ENCODE measurements around the gene KLHDC10. TPM values are rescaled to one million over a fixed set of nuclear protein-coding genes. Genes with fewer than 3 reads are reported as not detected.
"Not testable (repeated sequence)": the region's sequence is repeated elsewhere in the genome, so short reads cannot be mapped to it uniquely, and the experiment has no call there.

KLHDC10 gene
- total RNA-seq, 1 donor from 2014 or later = 43.6 TPM

- TF ChIP-seq CTCF (conservative IDR thresholded peaks at IDR 0.05) = no peak
- peaks cover 30% of the 10 kb centered on the region for H3K36me3 Mint-ChIP-seq
- no peak overlapping the region for H3K4me3 Mint-ChIP-seq
Observed at GRCh38 chr7:130032698-130033097, 37.6 kb upstream of the KLHDC10 start.

DNA sequence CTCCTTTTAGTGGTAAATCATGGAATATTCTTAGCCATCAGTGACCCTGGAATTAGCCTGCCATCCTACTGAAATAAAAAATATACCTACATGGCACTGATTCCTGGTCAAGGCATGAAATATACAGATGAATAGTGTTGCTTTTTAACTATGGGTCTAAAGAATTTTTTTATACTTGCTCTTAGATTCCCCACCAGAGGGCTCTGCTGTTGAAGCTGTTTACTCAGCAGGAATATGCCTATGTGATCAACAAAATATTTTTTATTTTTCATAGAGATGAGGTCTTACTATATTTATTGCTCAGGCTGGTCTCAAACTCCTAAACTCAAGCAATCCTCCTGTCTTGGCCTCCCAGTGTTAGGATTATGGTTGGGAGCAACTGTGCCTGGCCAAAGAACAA, 32.6 kb upstream of the KLHDC10 start:
- no peaks in the 10 kb centered on the region for H3K9me3 Mint-ChIP-seq
- TF ChIP-seq CTCF (conservative IDR thresholded peaks at IDR 0.05) = peak; percentile 58
- H3K36me3 Mint-ChIP-seq = peaks cover 14% of the 10 kb centered on the region
- H3K27me3 Mint-ChIP-seq = no peaks in the 10 kb centered on the region
- no peak overlapping the region for H3K27ac Mint-ChIP-seq
- no peak for DNase-seq (ENCODE audit: extremely low spot score, unreplicated experiment)
- no peaks in the 10 kb centered on the region for H3K4me1 Mint-ChIP-seq (ENCODE audit: unreplicated experiment)
- no peak overlapping the region for H3K4me3 Mint-ChIP-seq

More at GRCh38 chr7:130032698-130033097, 37.6 kb upstream of the KLHDC10 start:
- H3K27me3 Mint-ChIP-seq = no peaks in the 10 kb centered on the region
- no peaks in the 10 kb centered on the region for H3K9me3 Mint-ChIP-seq
- no peak overlapping the region for H3K27ac Mint-ChIP-seq
- no peak for DNase-seq (ENCODE audit: extremely low spot score, unreplicated experiment)
- no peaks in the 10 kb centered on the region for H3K4me1 Mint-ChIP-seq (ENCODE audit: unreplicated experiment)

GRCh38 chr7:130040576-130040975, 29.8 kb upstream of the KLHDC10 start:
- Mint-ChIP-seq H3K27me3 (no peaks in the 10 kb centered on the region), H3K36me3 (peaks cover 16% of the 10 kb centered on the region), H3K9me3 (no peaks in the 10 kb centered on the region), H3K4me3 (no peak overlapping the region), H3K27ac (no peak overlapping the region), H3K4me1 (ENCODE audit: unreplicated experiment) (no peaks in the 10 kb centered on the region)
- no peak for TF ChIP-seq CTCF (conservative IDR thresholded peaks at IDR 0.05)
- no peak for DNase-seq (ENCODE audit: extremely low spot score, unreplicated experiment)

- peaks cover 6% of the 10 kb centered on the region for H3K4me1 Mint-ChIP-seq (ENCODE audit: unreplicated experiment)
- H3K9me3 Mint-ChIP-seq = peaks cover 3% of the 10 kb centered on the region
- H3K27ac Mint-ChIP-seq = no peak overlapping the region
- H3K36me3 Mint-ChIP-seq = peaks cover 18% of the 10 kb centered on the region
- no peak overlapping the region for H3K4me3 Mint-ChIP-seq
- DNase-seq (ENCODE audit: extremely low spot score, unreplicated experiment) = no peak
- peaks cover 1% of the 10 kb centered on the region for H3K27me3 Mint-ChIP-seq
- TF ChIP-seq CTCF (conservative IDR thresholded peaks at IDR 0.05) = no peak
Observed at GRCh38 chr7:130047831-130048230, 22.5 kb upstream of the KLHDC10 start.

GRCh38 chr7:130048906-130049305, 21.4 kb upstream of the KLHDC10 start:
- Mint-ChIP-seq H3K4me3 (peak overlapping the region; percentile 63), H3K36me3 (peaks cover 18% of the 10 kb centered on the region), H3K27me3 (peaks cover 4% of the 10 kb centered on the region), H3K27ac (no peak overlapping the region), H3K4me1 (ENCODE audit: unreplicated experiment) (peaks cover 6% of the 10 kb centered on the region), H3K9me3 (peaks cover 3% of the 10 kb centered on the region)
- DNase-seq (ENCODE audit: extremely low spot score, unreplicated experiment) = no peak
- no peak for TF ChIP-seq CTCF (conservative IDR thresholded peaks at IDR 0.05)

DNA sequence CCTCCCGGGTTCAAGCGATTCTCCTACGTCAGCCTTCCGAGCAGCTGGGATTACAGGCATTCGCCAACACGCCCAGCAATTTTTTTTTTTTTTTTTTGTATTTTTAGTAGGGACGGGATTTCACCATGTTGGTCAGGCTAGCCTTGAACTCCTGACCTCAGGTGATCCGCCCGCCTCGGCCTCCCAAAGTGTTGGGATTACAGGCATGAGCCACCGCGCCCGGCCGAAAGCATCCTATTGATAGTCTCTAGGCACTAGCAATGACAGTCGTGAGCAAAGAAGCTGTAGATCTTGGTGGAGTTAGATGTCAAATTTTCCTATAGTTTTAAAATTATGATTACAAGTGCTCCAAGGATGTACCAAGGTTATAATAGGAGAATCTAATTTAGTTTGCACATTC, 18.1 kb upstream of the KLHDC10 start:
- H3K27ac Mint-ChIP-seq; H3K36me3 Mint-ChIP-seq; H3K4me1 Mint-ChIP-seq (ENCODE audit: unreplicated experiment); H3K9me3 Mint-ChIP-seq; H3K27me3 Mint-ChIP-seq: not testable (repeated sequence)
- peak; percentile 55 for DNase-seq (ENCODE audit: extremely low spot score, unreplicated experiment)
- H3K4me3 Mint-ChIP-seq = peak overlapping the region; percentile 44

GRCh38 chr7:130055198-130055597, 15.1 kb upstream of the KLHDC10 start:
- H3K9me3 Mint-ChIP-seq; H3K4me3 Mint-ChIP-seq; H3K27ac Mint-ChIP-seq; H3K36me3 Mint-ChIP-seq; DNase-seq (ENCODE audit: extremely low spot score, unreplicated experiment); H3K27me3 Mint-ChIP-seq: not testable (repeated sequence)
- peaks cover 10% of the 10 kb centered on the region for H3K4me1 Mint-ChIP-seq (ENCODE audit: unreplicated experiment)
